HepG2 (cell line): ENCODE data around the gene SPHK1. TPM values are rescaled to one million over a fixed set of nuclear protein-coding genes. Genes with fewer than 3 reads are reported as not detected.

Experiments
- ARID5B ChIP-seq: IDR thresholded peaks from 2 replicates; pipeline ENCODE4 v1.4.0; 2020; ENCODE audit warnings: mild to moderate bottlenecking, missing genetic modification reagents
- BCLAF1 ChIP-seq: fragments of 450-650 bp; IDR thresholded peaks from 2 replicates; pipeline ENCODE4 v1.6.1; 2017; ENCODE audit warnings: mild to moderate bottlenecking
- BORCS8-MEF2B ChIP-seq: sonication (generic); formaldehyde crosslinking; IDR thresholded peaks from 2 replicates; pipeline ENCODE4 v1.8.0; 2022; ENCODE audit warnings: mild to moderate bottlenecking, missing genetic modification reagents
- DMAP1 ChIP-seq: IDR thresholded peaks from 2 replicates; pipeline ENCODE4 v1.6.1; 2016
- EED ChIP-seq: sonication (generic); formaldehyde crosslinking; IDR thresholded peaks from 2 replicates; pipeline ENCODE4 v1.5.0; 2020; ENCODE audit warnings: mild to moderate bottlenecking, missing genetic modification reagents
- FOXK2 ChIP-seq: fragments of 450-650 bp; IDR thresholded peaks from 2 replicates; pipeline ENCODE4 v1.6.1; 2016
- GFI1 ChIP-seq: sonication (generic); formaldehyde crosslinking; IDR thresholded peaks from 2 replicates; pipeline ENCODE4 v1.5.0; 2020; ENCODE audit warnings: missing genetic modification reagents, mild to moderate bottlenecking, borderline replicate concordance
- SRF ChIP-seq: IDR thresholded peaks from 2 replicates; pipeline ENCODE4 v1.6.1; 2011; ENCODE audit warnings: mild to moderate bottlenecking, low read depth, low read length, moderate library complexity
- SUZ12 ChIP-seq: fragments of 150-350 bp; IDR thresholded peaks from 2 replicates; pipeline ENCODE4 v1.6.1; 2014; ENCODE audit warnings: low read depth, low read length
- ZNF24 ChIP-seq: fragments of 450-650 bp; IDR thresholded peaks from 2 replicates; pipeline ENCODE4 v1.6.1; 2017; ENCODE audit warnings: antibody characterized with exemption, mild to moderate bottlenecking
- ZNF619 ChIP-seq: sonication (generic); formaldehyde crosslinking; IDR thresholded peaks from 2 replicates; pipeline ENCODE4 v1.4.0; 2020; ENCODE audit warnings: mild to moderate bottlenecking, missing genetic modification reagents
- ZNF792 ChIP-seq: IDR thresholded peaks from 2 replicates; pipeline ENCODE4 v1.6.1; 2016
- polyA plus RNA-seq, 8 experiments: library from polyadenylated mRNA; depleted of rRNA in 3 of 8; stranded (reverse) in 7 of 8; unstranded in 1 of 8; fragments of >200 nt; fragmentation: Illumina TruSeq in 4 of 8; extraction: Trizol in 4 of 8; gene quantifications; 2 replicates each; pipeline versions ENCODE4 v1.2.1 to v1.2.3, GENCODE V29; 2011 to 2016; ENCODE audit warnings: low read depth in 4 of 8, missing spikeins in 1 of 8, mixed read lengths in 1 of 8; ENCODE audit not compliant: insufficient read depth in 1 of 8
- total RNA-seq, 5 experiments: library from RNA; depleted of rRNA; stranded (reverse); fragments of >200 nt; fragmentation: Illumina TruSeq; extraction: Trizol; gene quantifications; 2 replicates each; pipeline ENCODE4 v1.2.3, GENCODE V29; 2016; ENCODE audit warnings: low read depth in 1 of 5
- TF ChIP-seq, protein P1 (sequence below): sonication (generic); formaldehyde crosslinking; IDR thresholded peaks from 2 replicates; pipeline ENCODE4 v1.8.1; 2023; ENCODE audit warnings: mild to moderate bottlenecking, missing genetic modification reagents
- TF ChIP-seq, protein P2 (sequence below): sonication (generic); formaldehyde crosslinking; IDR thresholded peaks from 2 replicates; pipeline ENCODE4 v1.4.0; 2020; ENCODE audit warnings: missing genetic modification reagents, mild to moderate bottlenecking, borderline replicate concordance
- TF ChIP-seq, protein P3 (sequence below): sonication (generic); formaldehyde crosslinking; IDR thresholded peaks from 2 replicates; pipeline ENCODE4 v1.4.0; 2020; ENCODE audit warnings: missing genetic modification reagents

Gene SPHK1
- total and polyA plus RNA-seq, 2 of the 13 experiments (the other 11 are each of a cell fraction or from before 2014, with no cell fraction given) = 129 to 160 TPM

DNA sequence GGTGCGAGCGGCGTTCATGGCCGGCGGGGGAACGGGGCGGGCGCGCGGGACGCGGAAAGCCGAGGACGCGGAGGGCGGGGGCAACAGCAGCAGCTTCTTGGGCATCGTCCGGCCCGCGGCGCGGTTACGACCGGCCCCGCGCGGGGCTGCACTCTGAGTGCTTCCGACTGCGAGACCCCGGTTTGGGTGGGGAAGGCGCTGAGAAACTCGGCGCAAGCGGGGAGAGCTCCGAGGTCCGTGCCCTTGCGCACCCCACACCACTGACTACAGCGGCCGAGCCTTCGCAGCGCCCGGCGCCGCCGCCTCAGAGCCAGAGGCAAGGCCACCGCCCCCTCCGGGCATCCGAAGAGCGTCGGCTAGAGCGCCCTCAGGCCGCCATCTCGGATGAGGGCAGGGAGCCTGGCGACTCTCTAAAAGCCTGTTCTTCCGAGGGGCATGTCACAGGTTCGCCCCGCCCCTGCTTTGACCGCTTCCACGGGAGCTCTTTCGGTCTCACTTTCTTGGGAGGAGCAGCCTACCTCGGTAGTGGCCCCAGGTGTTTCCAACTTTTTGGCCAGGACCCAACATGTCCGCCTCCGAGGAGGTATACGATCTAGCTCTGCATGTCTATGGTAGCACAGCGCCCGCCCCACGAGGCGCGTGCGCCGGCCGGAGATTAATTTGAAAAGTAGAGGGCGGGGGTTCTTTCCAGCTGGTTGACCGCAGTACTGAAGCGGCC is 30.7 kb upstream of the SPHK1 start, which contains the start of gene PRPSAP1 (continued):
- TF ChIP-seq ARID5B (CRISPR knock-in tag) = peak; percentile 73
- TF ChIP-seq BORCS8-MEF2B = peak; percentile 92
- TF ChIP-seq, protein P1, sequence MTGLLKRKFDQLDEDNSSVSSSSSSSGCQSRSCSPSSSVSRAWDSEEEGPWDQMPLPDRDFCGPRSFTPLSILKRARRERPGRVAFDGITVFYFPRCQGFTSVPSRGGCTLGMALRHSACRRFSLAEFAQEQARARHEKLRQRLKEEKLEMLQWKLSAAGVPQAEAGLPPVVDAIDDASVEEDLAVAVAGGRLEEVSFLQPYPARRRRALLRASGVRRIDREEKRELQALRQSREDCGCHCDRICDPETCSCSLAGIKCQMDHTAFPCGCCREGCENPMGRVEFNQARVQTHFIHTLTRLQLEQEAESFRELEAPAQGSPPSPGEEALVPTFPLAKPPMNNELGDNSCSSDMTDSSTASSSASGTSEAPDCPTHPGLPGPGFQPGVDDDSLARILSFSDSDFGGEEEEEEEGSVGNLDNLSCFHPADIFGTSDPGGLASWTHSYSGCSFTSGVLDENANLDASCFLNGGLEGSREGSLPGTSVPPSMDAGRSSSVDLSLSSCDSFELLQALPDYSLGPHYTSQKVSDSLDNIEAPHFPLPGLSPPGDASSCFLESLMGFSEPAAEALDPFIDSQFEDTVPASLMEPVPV (CRISPR knock-in tag) = peak; percentile 78; the same call in 1 of the 2 replicates
- TF ChIP-seq BCLAF1 = no peak
- TF ChIP-seq SRF = peak; percentile 11; the same call in 1 of the 2 replicates
- no peak for TF ChIP-seq FOXK2
- TF ChIP-seq EED (CRISPR knock-in tag) = peak; percentile 65; the same call in 1 of the 2 replicates
- TF ChIP-seq, protein P2, sequence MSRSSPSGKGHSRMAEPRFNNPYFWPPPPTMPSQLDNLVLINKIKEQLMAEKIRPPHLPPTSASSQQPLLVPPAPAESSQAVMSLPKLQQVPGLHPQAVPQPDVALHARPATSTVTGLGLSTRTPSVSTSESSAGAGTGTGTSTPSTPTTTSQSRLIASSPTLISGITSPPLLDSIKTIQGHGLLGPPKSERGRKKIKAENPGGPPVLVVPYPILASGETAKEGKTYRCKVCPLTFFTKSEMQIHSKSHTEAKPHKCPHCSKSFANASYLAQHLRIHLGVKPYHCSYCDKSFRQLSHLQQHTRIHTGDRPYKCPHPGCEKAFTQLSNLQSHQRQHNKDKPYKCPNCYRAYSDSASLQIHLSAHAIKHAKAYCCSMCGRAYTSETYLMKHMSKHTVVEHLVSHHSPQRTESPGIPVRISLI (CRISPR knock-in tag) = peak; percentile 76; the same call in 1 of the 2 replicates
- TF ChIP-seq GFI1 = no peak; the same call in none of the 2 replicates
- no peak; the same call in 1 of the 2 replicates for TF ChIP-seq ZNF792 (CRISPR knock-in tag)
- TF ChIP-seq DMAP1 (CRISPR knock-in tag) = peak; percentile 88
- TF ChIP-seq, protein P3, sequence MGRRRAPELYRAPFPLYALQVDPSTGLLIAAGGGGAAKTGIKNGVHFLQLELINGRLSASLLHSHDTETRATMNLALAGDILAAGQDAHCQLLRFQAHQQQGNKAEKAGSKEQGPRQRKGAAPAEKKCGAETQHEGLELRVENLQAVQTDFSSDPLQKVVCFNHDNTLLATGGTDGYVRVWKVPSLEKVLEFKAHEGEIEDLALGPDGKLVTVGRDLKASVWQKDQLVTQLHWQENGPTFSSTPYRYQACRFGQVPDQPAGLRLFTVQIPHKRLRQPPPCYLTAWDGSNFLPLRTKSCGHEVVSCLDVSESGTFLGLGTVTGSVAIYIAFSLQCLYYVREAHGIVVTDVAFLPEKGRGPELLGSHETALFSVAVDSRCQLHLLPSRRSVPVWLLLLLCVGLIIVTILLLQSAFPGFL (CRISPR knock-in tag) = peak; percentile 82; the same call in 1 of the 2 replicates
- peak; percentile 76 for TF ChIP-seq ZNF24
- no peak for TF ChIP-seq SUZ12
- TF ChIP-seq ZNF619 (CRISPR knock-in tag) = no peak
